Smooth muscle cell of trachea (primary cell): Measurements from ENCODE around the gene OSR1. TPM values are rescaled to one million over a fixed set of nuclear protein-coding genes. Genes with fewer than 3 reads are reported as not detected.

ENCODE experiments used
- total RNA-seq: library from RNA; depleted of rRNA; stranded (reverse); fragments of >200 nt; gene quantifications from 2 replicates; pipeline ENCODE4 v1.2.1, GENCODE V29; 2014

Gene OSR1
- total RNA-seq = 19.5 and 35.9 TPM in 2 replicates

GRCh38 chr2:19358242-19359020, at the start of gene OSR1:
TSS of gene OSR1 (minus strand) at chr2:19358623. CDS start at chr2:19353805, 4,818 bp downstream.

